Measurements from ENCODE around the gene TTLL8. TPM values are rescaled to one million over a fixed set of nuclear protein-coding genes. Genes with fewer than 3 reads are reported as not detected.

The TTLL8 gene
- total RNA-seq, 1 experiment from 2014 or later = not detected

DNA sequence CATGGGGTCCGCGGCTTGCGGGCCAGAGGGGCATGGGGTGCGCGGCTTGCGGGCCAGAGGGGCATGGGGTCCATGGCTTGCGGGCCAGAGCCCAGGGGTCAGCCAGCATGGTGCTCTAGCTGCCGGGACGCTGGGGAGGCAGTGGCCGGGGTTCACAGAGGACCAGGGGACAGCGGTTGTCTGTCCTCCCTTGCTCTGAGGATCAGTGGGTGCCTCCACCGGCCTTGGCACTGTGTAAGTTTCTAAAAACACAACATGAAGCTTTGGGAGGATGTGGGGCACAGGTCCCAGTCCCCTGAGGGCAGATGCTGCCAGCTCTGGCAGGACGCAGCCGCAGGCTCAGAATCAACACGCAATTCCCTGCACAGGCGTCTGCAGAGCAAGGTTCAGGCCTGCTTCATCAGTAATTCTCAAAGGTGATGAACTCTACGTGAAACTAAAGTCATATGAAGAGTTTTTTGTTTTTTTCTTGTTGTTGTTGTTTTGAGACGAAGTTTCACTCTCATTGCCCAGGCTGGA lies 24.2 kb upstream of the TTLL8 start:
- no peak for DNase-seq (ENCODE audit: low spot score)
- CTCF ChIA-PET = interaction anchor here (0.8 kb wide), 1 partner anchor 23 kb away, joined by 3 read pairs; no protein-coding TSS in a partner anchor
- TF ChIP-seq, protein P1, sequence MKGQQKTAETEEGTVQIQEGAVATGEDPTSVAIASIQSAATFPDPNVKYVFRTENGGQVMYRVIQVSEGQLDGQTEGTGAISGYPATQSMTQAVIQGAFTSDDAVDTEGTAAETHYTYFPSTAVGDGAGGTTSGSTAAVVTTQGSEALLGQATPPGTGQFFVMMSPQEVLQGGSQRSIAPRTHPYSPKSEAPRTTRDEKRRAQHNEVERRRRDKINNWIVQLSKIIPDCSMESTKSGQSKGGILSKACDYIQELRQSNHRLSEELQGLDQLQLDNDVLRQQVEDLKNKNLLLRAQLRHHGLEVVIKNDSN (CRISPR knock-in tag; IDR thresholded peaks at IDR 0.05) = no peak
- no peak for TF ChIP-seq ZNF425 (CRISPR knock-in tag; conservative IDR thresholded peaks at IDR 0.05)
- TF ChIP-seq, protein P2, sequence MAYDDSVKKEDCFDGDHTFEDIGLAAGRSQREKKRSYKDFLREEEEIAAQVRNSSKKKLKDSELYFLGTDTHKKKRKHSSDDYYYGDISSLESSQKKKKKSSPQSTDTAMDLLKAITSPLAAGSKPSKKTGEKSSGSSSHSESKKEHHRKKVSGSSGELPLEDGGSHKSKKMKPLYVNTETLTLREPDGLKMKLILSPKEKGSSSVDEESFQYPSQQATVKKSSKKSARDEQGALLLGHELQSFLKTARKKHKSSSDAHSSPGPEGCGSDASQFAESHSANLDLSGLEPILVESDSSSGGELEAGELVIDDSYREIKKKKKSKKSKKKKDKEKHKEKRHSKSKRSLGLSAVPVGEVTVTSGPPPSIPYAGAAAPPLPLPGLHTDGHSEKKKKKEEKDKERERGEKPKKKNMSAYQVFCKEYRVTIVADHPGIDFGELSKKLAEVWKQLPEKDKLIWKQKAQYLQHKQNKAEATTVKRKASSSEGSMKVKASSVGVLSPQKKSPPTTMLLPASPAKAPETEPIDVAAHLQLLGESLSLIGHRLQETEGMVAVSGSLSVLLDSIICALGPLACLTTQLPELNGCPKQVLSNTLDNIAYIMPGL (CRISPR knock-in tag; IDR thresholded peaks at IDR 0.05) = no peak
- TF ChIP-seq ATF1 (CRISPR knock-in tag; IDR thresholded peaks at IDR 0.05) = no peak
- TF ChIP-seq ARID4B (CRISPR knock-in tag; IDR thresholded peaks at IDR 0.05; ENCODE audit: borderline replicate concordance) = no peak
- TF ChIP-seq, protein P3, sequence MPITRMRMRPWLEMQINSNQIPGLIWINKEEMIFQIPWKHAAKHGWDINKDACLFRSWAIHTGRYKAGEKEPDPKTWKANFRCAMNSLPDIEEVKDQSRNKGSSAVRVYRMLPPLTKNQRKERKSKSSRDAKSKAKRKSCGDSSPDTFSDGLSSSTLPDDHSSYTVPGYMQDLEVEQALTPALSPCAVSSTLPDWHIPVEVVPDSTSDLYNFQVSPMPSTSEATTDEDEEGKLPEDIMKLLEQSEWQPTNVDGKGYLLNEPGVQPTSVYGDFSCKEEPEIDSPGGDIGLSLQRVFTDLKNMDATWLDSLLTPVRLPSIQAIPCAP (CRISPR knock-in tag; IDR thresholded peaks at IDR 0.05) = no peak
- no peak for TF ChIP-seq SOX15 (CRISPR knock-in tag; IDR thresholded peaks at IDR 0.05)
- TF ChIP-seq, protein P4, sequence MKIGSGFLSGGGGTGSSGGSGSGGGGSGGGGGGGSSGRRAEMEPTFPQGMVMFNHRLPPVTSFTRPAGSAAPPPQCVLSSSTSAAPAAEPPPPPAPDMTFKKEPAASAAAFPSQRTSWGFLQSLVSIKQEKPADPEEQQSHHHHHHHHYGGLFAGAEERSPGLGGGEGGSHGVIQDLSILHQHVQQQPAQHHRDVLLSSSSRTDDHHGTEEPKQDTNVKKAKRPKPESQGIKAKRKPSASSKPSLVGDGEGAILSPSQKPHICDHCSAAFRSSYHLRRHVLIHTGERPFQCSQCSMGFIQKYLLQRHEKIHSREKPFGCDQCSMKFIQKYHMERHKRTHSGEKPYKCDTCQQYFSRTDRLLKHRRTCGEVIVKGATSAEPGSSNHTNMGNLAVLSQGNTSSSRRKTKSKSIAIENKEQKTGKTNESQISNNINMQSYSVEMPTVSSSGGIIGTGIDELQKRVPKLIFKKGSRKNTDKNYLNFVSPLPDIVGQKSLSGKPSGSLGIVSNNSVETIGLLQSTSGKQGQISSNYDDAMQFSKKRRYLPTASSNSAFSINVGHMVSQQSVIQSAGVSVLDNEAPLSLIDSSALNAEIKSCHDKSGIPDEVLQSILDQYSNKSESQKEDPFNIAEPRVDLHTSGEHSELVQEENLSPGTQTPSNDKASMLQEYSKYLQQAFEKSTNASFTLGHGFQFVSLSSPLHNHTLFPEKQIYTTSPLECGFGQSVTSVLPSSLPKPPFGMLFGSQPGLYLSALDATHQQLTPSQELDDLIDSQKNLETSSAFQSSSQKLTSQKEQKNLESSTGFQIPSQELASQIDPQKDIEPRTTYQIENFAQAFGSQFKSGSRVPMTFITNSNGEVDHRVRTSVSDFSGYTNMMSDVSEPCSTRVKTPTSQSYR (CRISPR knock-in tag; IDR thresholded peaks at IDR 0.05) = no peak
- no peak for TF ChIP-seq FOXJ3 (CRISPR knock-in tag; IDR thresholded peaks at IDR 0.05; ENCODE audit: borderline replicate concordance)
- no peak for TF ChIP-seq PREB (CRISPR knock-in tag; IDR thresholded peaks at IDR 0.05; ENCODE audit: borderline replicate concordance)
- no peak for TF ChIP-seq MXD4 (CRISPR knock-in tag; IDR thresholded peaks at IDR 0.05; ENCODE audit: borderline replicate concordance)
- no peak for TF ChIP-seq SMAD4 (CRISPR knock-in tag; IDR thresholded peaks at IDR 0.05)
- TF ChIP-seq, protein P5, sequence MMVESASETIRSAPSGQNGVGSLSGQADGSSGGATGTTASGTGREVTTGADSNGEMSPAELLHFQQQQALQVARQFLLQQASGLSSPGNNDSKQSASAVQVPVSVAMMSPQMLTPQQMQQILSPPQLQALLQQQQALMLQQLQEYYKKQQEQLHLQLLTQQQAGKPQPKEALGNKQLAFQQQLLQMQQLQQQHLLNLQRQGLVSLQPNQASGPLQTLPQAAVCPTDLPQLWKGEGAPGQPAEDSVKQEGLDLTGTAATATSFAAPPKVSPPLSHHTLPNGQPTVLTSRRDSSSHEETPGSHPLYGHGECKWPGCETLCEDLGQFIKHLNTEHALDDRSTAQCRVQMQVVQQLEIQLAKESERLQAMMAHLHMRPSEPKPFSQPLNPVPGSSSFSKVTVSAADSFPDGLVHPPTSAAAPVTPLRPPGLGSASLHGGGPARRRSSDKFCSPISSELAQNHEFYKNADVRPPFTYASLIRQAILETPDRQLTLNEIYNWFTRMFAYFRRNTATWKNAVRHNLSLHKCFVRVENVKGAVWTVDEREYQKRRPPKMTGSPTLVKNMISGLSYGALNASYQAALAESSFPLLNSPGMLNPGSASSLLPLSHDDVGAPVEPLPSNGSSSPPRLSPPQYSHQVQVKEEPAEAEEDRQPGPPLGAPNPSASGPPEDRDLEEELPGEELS (CRISPR knock-in tag; IDR thresholded peaks at IDR 0.05) = no peak
- TF ChIP-seq NFATC4 (CRISPR knock-in tag; IDR thresholded peaks at IDR 0.05) = no peak
- TF ChIP-seq, protein P6, sequence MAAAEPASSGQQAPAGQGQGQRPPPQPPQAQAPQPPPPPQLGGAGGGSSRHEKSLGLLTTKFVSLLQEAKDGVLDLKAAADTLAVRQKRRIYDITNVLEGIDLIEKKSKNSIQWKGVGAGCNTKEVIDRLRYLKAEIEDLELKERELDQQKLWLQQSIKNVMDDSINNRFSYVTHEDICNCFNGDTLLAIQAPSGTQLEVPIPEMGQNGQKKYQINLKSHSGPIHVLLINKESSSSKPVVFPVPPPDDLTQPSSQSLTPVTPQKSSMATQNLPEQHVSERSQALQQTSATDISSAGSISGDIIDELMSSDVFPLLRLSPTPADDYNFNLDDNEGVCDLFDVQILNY (CRISPR knock-in tag; IDR thresholded peaks at IDR 0.05) = no peak
- no peak for TF ChIP-seq ZNF219 (CRISPR knock-in tag; IDR thresholded peaks at IDR 0.05; ENCODE audit: borderline replicate concordance)
- TF ChIP-seq ERG (CRISPR knock-in tag; IDR thresholded peaks at IDR 0.05) = no peak

More for the DNA sequence above, 24.2 kb upstream of the TTLL8 start:
- Mint-ChIP-seq H3K36me3 (no peaks in the 10 kb centered on the region), H3K9me3 (peaks cover 7% of the 10 kb centered on the region; the same call in 1 of the 2 replicates), H3K27ac (no peak overlapping the region), H3K4me3 (no peak overlapping the region), H3K27me3 (ENCODE audit: low read depth) (peaks cover 8% of the 10 kb centered on the region; the same call in 1 of the 2 replicates), H3K4me1 (no peaks in the 10 kb centered on the region; the same call in 1 of the 2 replicates)
- no peak for ATAC-seq
- POLR2A ChIA-PET = no interaction called here

Data from WTC11 (cell line).